ENCODE results near the gene SNRPB2.

The SNRPB2 gene

DNA sequence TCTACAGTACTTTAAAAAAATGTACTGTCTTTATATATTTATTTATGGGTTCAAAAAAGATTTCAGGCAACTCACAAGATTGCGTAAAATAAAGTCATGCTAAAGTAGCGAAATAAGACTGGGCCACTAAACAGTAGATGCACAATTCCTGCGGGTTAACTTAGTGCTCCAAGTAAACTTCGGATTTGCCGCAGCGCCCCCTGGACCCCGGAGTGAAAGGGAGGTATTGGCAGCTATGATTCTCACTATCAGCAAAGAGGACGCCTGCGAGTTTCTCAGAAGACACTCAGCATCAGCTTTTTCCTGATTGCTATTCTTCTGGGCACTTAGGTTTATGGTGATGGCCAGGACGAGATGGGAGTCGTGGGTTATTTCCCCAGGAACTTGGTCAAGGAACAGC lies 19.7 kb downstream of the SNRPB2 start:
- DNase-seq, result peak; percentile 23

DNA sequence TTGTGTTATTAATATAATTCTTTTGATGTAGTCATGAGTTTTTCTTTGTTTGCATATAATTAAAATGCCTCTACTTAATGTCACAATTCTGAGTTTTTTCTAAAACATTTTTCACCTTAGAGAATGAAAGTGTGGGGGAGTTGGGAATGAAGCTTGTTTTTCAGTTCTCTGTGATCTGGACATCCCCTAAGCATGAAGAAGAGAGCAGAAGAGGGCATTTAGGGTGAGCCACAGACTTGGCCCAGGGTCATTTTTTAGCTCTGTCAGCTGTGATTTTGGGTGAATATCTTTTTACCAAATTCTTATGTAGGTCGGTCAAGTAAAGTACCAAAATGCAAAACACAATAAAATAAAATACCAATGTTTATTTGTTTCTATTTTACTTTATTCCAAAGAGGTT lies 22.3 kb downstream of the SNRPB2 start:
- TF ChIP-seq, protein P1, sequence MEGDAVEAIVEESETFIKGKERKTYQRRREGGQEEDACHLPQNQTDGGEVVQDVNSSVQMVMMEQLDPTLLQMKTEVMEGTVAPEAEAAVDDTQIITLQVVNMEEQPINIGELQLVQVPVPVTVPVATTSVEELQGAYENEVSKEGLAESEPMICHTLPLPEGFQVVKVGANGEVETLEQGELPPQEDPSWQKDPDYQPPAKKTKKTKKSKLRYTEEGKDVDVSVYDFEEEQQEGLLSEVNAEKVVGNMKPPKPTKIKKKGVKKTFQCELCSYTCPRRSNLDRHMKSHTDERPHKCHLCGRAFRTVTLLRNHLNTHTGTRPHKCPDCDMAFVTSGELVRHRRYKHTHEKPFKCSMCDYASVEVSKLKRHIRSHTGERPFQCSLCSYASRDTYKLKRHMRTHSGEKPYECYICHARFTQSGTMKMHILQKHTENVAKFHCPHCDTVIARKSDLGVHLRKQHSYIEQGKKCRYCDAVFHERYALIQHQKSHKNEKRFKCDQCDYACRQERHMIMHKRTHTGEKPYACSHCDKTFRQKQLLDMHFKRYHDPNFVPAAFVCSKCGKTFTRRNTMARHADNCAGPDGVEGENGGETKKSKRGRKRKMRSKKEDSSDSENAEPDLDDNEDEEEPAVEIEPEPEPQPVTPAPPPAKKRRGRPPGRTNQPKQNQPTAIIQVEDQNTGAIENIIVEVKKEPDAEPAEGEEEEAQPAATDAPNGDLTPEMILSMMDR (IDR thresholded peaks at IDR 0.05; ENCODE audit: low read depth, low read length), result no peak
- Histone ChIP-seq H3K4me1 (no peaks in the 10 kb centered on the region), H3K9me3 (no peaks in the 10 kb centered on the region), H3K27me3 (no peaks in the 10 kb centered on the region), H3K36me3 (no peaks in the 10 kb centered on the region), H3K4me3 (ENCODE audit: low read depth, low read length) (no peak overlapping the region)
- no peak for DNase-seq

More for the DNA sequence above, 19.7 kb downstream of the SNRPB2 start:
- Histone ChIP-seq H3K36me3 (no peaks in the 10 kb centered on the region), H3K4me1 (no peaks in the 10 kb centered on the region), H3K4me3 (ENCODE audit: low read depth, low read length) (no peak overlapping the region), H3K27me3 (no peaks in the 10 kb centered on the region), H3K9me3 (no peaks in the 10 kb centered on the region)
- TF ChIP-seq, protein P1 (IDR thresholded peaks at IDR 0.05; ENCODE audit: low read depth, low read length), result peak; percentile 37

DNA sequence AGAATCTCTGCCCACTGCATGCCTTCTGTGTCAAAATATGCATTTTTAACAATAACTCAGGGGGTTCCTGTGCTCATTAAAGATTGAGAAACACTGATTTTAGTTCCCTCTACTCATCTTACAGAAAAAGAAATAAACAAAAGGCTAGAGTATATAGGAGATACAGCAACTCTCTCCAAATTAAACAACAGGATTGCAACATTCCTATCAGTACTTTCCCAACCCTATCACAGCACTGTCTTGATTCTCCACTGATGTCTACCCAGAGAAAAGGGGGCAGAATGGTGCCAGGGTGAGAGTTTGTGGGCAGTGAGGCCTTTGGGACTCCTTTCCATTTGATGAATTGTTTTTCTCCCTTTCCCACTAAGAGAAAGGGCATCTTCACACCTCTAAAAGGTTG lies 23.1 kb downstream of the SNRPB2 start:
- TF ChIP-seq, protein P1 (IDR thresholded peaks at IDR 0.05; ENCODE audit: low read depth, low read length), result no peak
- Histone ChIP-seq H3K4me3 (ENCODE audit: low read depth, low read length) (no peak overlapping the region), H3K27me3 (no peaks in the 10 kb centered on the region), H3K9me3 (no peaks in the 10 kb centered on the region), H3K36me3 (no peaks in the 10 kb centered on the region), H3K4me1 (no peaks in the 10 kb centered on the region)
- DNase-seq, result no peak

DNA sequence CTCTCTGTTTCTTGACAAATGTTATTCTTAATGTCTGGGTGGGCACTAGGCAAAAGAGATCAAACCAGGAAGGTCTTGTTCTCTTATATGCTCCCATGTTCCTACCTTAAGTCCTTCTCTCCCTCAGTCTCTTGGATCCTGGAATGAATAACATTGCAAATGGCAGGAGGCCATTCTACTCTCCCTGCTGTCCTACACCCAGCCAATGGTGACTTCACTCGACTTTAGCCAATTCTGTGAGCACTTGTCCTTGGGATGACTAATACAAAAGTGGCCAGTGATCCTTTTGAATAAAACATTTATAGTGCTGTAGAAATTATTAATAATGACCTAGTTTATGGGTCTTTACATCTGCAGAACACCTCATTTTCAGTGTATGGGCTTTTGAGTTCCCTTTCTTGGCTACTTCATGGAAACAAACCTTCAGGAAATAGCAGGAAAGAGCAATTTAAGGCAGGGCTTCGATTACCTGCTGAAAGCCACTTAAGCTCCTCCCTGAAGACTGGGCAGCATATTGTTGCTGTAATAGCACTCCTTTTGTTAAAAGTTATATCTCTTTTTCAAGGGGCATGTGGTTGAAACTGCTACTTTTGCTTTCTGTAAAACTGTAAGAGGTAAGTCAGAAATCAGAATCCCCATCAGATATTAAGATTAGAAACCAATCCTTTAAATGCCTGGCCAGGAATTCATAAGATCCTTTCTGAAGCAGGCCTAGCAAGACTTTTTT lies 28.8 kb downstream of the SNRPB2 start:
- H3K27me3 ChIP-seq, result peaks cover 3% of the 10 kb centered on the region
- H3K9me3 ChIP-seq, result no peaks in the 10 kb centered on the region
- H3K4me3 ChIP-seq (ENCODE audit: low read depth, low read length), result no peak overlapping the region
- no peaks in the 10 kb centered on the region for H3K36me3 ChIP-seq
- DNase-seq, result no peak
- TF ChIP-seq, protein P1 (IDR thresholded peaks at IDR 0.05; ENCODE audit: low read depth, low read length), result no peak
- H3K4me1 ChIP-seq, result no peaks in the 10 kb centered on the region

DNA sequence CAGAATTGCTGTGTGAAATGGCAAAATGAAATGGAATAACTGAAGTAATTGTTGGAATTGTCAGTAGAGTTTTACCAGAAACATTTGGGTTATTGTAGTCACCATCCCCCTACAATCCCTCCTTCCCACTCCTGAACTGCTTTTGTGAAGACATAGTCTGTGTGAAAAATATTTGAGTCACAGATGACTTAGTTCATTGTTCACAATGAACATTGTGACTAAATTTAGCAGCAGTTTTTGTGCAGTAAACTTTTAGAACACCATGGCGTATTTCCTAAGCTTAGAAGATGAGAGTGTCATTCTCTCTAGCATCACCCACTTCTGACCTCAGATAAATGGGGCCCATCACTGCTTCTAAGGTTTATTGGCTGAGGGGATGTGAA lies 29.3 kb downstream of the SNRPB2 start:
- Histone ChIP-seq H3K27me3 (peaks cover 3% of the 10 kb centered on the region), H3K4me3 (ENCODE audit: low read depth, low read length) (no peak overlapping the region), H3K36me3 (no peaks in the 10 kb centered on the region), H3K4me1 (no peaks in the 10 kb centered on the region), H3K9me3 (no peaks in the 10 kb centered on the region)
- DNase-seq, result no peak
- TF ChIP-seq, protein P1 (IDR thresholded peaks at IDR 0.05; ENCODE audit: low read depth, low read length), result no peak

DNA sequence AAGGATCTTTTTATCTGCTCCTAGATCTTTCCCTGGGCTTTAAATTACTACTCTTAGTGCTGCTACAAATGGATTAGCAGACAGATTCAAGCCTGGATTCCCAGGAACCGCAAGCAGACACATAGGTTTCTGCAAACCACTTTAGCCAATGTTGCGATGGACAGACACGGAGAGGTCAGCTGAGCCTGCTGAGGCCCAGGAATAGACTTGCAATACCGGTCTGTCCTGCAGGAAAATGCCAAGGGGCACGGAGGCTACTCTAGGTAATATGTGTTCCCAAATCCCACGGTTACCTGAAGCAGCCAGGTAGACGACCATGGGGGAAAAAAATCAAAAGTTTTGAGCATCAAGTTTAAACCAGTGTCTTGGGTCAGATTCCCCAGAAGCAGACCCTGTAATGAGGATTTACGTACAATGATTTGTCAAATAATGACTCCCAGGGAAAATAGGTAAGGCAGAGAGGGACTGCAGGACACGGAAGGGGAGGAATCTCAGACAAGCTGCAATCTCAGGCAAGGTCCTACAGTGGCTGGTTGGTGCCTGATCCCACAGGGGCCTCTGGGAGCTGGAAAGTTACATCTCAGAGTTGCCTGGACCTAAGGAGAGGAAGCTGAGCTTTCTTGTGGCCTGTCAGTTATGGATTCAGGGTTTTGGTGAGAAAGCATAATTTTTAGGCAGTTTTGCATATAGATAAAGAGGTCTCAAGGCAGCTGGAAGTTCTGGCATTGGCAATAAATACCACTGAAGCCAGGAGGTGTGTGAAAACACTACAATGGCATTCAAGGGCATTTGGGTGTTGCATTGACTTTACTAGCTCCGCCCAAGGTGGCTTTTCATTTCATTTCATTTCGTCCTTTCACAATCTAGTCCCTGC lies 30.8 kb downstream of the SNRPB2 start:
- DNase-seq, result no peak
- no peaks in the 10 kb centered on the region for H3K4me1 ChIP-seq
- H3K36me3 ChIP-seq, result no peaks in the 10 kb centered on the region
- TF ChIP-seq, protein P1 (IDR thresholded peaks at IDR 0.05; ENCODE audit: low read depth, low read length), result no peak
- peaks cover 3% of the 10 kb centered on the region for H3K27me3 ChIP-seq
- H3K4me3 ChIP-seq (ENCODE audit: low read depth, low read length), result no peak overlapping the region
- H3K9me3 ChIP-seq, result no peaks in the 10 kb centered on the region

Data from BE2C (cell line).